GM23338 (cell line): Measurements from ENCODE around the gene ATXN7.

Source experiments
- EZH2 ChIP-seq: fragments of 200-600 bp; sonication (generic); IDR thresholded peaks from one replicate; pipeline ENCODE4 v1.8.0; 2017; ENCODE audit warnings: antibody characterized with exemption, mild to moderate bottlenecking, low read depth; ENCODE audit not compliant: unreplicated experiment
- STAT1 ChIP-seq: IDR thresholded peaks from one replicate; pipeline ENCODE4 v1.6.1; 2016; ENCODE audit warnings: antibody characterized with exemption; ENCODE audit not compliant: unreplicated experiment
- TF ChIP-seq, protein P1 (sequence below), 2 experiments: fragments of 200-600 bp in 1 of 2; sonication (generic) in 1 of 2; conservative IDR thresholded peaks; 2 replicates each; pipeline versions ENCODE4 v1.5.1 to v1.6.1; 2016 to 2017; ENCODE audit warnings: antibody characterized with exemption in 2 of 2, low read depth in 2 of 2, mild to moderate bottlenecking in 2 of 2, moderate library complexity in 1 of 2

DNA sequence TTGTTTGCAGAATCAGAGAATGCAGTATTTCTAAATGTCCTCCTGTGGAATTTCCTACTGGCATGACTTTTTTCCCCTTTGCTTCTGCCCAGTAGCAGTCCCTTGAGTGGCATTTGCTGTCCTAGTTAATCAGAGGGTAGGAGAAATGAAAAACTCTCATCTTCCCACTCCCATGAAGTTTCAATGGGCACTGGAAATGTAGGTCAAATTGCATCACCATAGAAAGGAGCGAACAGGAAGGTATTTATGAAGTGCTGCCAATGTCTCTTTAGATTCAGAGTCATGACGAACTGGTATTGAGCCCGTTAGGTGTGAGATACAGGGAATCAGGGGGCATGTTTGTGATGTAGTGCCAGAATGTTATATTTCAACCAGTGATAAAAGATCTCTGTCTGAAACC, 23.2 kb downstream of the ATXN7 start:
- TF ChIP-seq, protein P1, sequence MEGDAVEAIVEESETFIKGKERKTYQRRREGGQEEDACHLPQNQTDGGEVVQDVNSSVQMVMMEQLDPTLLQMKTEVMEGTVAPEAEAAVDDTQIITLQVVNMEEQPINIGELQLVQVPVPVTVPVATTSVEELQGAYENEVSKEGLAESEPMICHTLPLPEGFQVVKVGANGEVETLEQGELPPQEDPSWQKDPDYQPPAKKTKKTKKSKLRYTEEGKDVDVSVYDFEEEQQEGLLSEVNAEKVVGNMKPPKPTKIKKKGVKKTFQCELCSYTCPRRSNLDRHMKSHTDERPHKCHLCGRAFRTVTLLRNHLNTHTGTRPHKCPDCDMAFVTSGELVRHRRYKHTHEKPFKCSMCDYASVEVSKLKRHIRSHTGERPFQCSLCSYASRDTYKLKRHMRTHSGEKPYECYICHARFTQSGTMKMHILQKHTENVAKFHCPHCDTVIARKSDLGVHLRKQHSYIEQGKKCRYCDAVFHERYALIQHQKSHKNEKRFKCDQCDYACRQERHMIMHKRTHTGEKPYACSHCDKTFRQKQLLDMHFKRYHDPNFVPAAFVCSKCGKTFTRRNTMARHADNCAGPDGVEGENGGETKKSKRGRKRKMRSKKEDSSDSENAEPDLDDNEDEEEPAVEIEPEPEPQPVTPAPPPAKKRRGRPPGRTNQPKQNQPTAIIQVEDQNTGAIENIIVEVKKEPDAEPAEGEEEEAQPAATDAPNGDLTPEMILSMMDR (conservative IDR thresholded peaks at IDR 0.05; ENCODE audit: low read depth in 2 of 2) = no peak
- TF ChIP-seq STAT1 (no peak), EZH2 (no peak)
